Astrocyte (in vitro differentiated cells and primary cell): Measurements from ENCODE around the gene PRKAR2B. TPM values are rescaled to one million over a fixed set of nuclear protein-coding genes. Genes with fewer than 3 reads are reported as not detected.

Experiments
- DNase-seq: peaks from one replicate; pipeline ENCODE4 v3.0.0-alpha.2; 2010; ENCODE audit warnings: low read depth
- FAIRE-seq: peaks from 2 replicates; lab custom pipeline; 2011; peaks lifted over from hg19 to GRCh38; lab: Jason Lieb, UNC
- H2AFZ ChIP-seq: 2 replicates; pipeline ENCODE4 v1.6.0; 2012; ENCODE audit warnings: low read depth, low read length, inconsistent platforms
- H3K27ac ChIP-seq: 2 replicates; pipeline ENCODE4 v1.5.1; 2011; ENCODE audit warnings: low read depth, low read length, inconsistent platforms
- H3K27me3 ChIP-seq: 2 replicates; pipeline ENCODE4 v1.6.0; 2011; ENCODE audit warnings: low read length, inconsistent platforms; ENCODE audit not compliant: insufficient read depth
- H3K36me3 ChIP-seq: 2 replicates; pipeline ENCODE4 v1.5.1; 2011; ENCODE audit warnings: low read length, inconsistent platforms; ENCODE audit not compliant: insufficient read depth
- H3K4me1 ChIP-seq: 2 replicates; pipeline ENCODE4 v1.5.1; 2011; ENCODE audit warnings: low read length, inconsistent platforms; ENCODE audit not compliant: insufficient read depth
- H3K4me2 ChIP-seq: 2 replicates; pipeline ENCODE4 v1.6.0; 2012; ENCODE audit warnings: low read length, inconsistent platforms
- H3K4me3 ChIP-seq: 2 replicates; pipeline ENCODE4 v1.5.1; 2011; ENCODE audit warnings: low read depth, mild to moderate bottlenecking, low read length, inconsistent platforms; ENCODE audit not compliant: insufficient read depth
- H3K79me2 ChIP-seq: 2 replicates; pipeline ENCODE4 v1.6.0; 2012; ENCODE audit warnings: mild to moderate bottlenecking, low read length, inconsistent platforms; ENCODE audit not compliant: insufficient read depth
- H3K9ac ChIP-seq: 2 replicates; pipeline ENCODE4 v1.6.0; 2012; ENCODE audit warnings: mild to moderate bottlenecking, low read length, inconsistent platforms
- H3K9me3 ChIP-seq: 2 replicates; pipeline ENCODE4 v1.5.1; 2012; ENCODE audit warnings: low read depth, mild to moderate bottlenecking, low read length, inconsistent platforms; ENCODE audit not compliant: insufficient read depth
- H4K20me1 ChIP-seq: 2 replicates; pipeline ENCODE4 v1.6.0; 2012; ENCODE audit warnings: low read length, inconsistent platforms; ENCODE audit not compliant: insufficient read depth
- H3K27ac Mint-ChIP-seq: one replicate; pipeline ENCODE4 v1.8.0; 2021; ENCODE audit warnings: mild to moderate bottlenecking, mixed read lengths; ENCODE audit not compliant: unreplicated experiment
- H3K27me3 Mint-ChIP-seq: one replicate; pipeline ENCODE4 v1.8.0; 2021; ENCODE audit warnings: low read depth, mixed read lengths; ENCODE audit not compliant: unreplicated experiment
- H3K36me3 Mint-ChIP-seq: one replicate; pipeline ENCODE4 v1.8.0; 2021; ENCODE audit warnings: low read depth, mixed read lengths; ENCODE audit not compliant: unreplicated experiment
- H3K4me1 Mint-ChIP-seq: one replicate; pipeline ENCODE4 v1.8.0; 2021; ENCODE audit warnings: low read depth, mixed read lengths; ENCODE audit not compliant: unreplicated experiment
- H3K4me3 Mint-ChIP-seq: one replicate; pipeline ENCODE4 v1.8.0; 2021; ENCODE audit warnings: mild to moderate bottlenecking, moderate library complexity, mixed read lengths; ENCODE audit not compliant: unreplicated experiment
- H3K9me3 Mint-ChIP-seq: one replicate; pipeline ENCODE4 v1.8.0; 2021; ENCODE audit warnings: mild to moderate bottlenecking, mixed read lengths; ENCODE audit not compliant: unreplicated experiment
- CTCF ChIP-seq: IDR thresholded peaks from 2 replicates; pipeline ENCODE4 v1.5.1; 2011; ENCODE audit warnings: low read depth, mild to moderate bottlenecking, inconsistent platforms, low read length, moderate library complexity; ENCODE audit not compliant: insufficient read depth
- EZH2 ChIP-seq: IDR thresholded peaks from 2 replicates; pipeline ENCODE4 v1.6.1; 2012; ENCODE audit warnings: mild to moderate bottlenecking, low read length, inconsistent platforms; ENCODE audit not compliant: insufficient read depth
- total RNA-seq: library from RNA; stranded (reverse); gene quantifications from 2 replicates; pipeline ENCODE4 v1.2.1, GENCODE V29; 2021

Gene PRKAR2B
- total RNA-seq, 1 donor from 2014 or later = 7.6 TPM

GRCh38 chr7:107014387-107015023 is 30.0 kb upstream of the PRKAR2B start:
- Histone ChIP-seq H3K4me3 (no peak overlapping the region), H3K4me1 (no peaks in the 10 kb centered on the region), H2AFZ (no peak overlapping the region), H3K27me3 (no peaks in the 10 kb centered on the region), H3K4me2 (no peak overlapping the region), H3K27ac (no peak overlapping the region), H3K9me3 (no peaks in the 10 kb centered on the region), H3K36me3 (no peaks in the 10 kb centered on the region), H4K20me1 (no peaks in the 10 kb centered on the region), H3K9ac (no peak overlapping the region), H3K79me2 (no peaks in the 10 kb centered on the region)
- H3K36me3 Mint-ChIP-seq = no peaks in the 10 kb centered on the region
- H3K4me1 Mint-ChIP-seq = no peaks in the 10 kb centered on the region
- H3K9me3 Mint-ChIP-seq = no peaks in the 10 kb centered on the region
- TF ChIP-seq EZH2 (no peak), CTCF (no peak)
- H3K27me3 Mint-ChIP-seq = no peaks in the 10 kb centered on the region
- no peak overlapping the region for H3K4me3 Mint-ChIP-seq
- no peak overlapping the region for H3K27ac Mint-ChIP-seq
- DNase-seq = peak; percentile 39
- FAIRE-seq = no peak

- no peaks in the 10 kb centered on the region for H3K27me3 Mint-ChIP-seq
- no peak overlapping the region for H3K27ac Mint-ChIP-seq
- TF ChIP-seq EZH2 (no peak), CTCF (no peak)
- H3K79me2 ChIP-seq = no peaks in the 10 kb centered on the region
- H2AFZ ChIP-seq = no peak overlapping the region
- H3K36me3 Mint-ChIP-seq = no peaks in the 10 kb centered on the region
- FAIRE-seq = no peak
- DNase-seq = no peak
- H4K20me1 ChIP-seq = no peaks in the 10 kb centered on the region
- no peak overlapping the region for H3K27ac ChIP-seq
- H3K9ac ChIP-seq = no peak overlapping the region
- no peaks in the 10 kb centered on the region for H3K9me3 ChIP-seq
- H3K4me3 ChIP-seq = no peak overlapping the region
- H3K4me2 ChIP-seq = no peak overlapping the region
- H3K9me3 Mint-ChIP-seq = no peaks in the 10 kb centered on the region
- H3K4me1 Mint-ChIP-seq = no peaks in the 10 kb centered on the region
- H3K27me3 ChIP-seq = no peaks in the 10 kb centered on the region
- H3K36me3 ChIP-seq = no peaks in the 10 kb centered on the region
- no peaks in the 10 kb centered on the region for H3K4me1 ChIP-seq
- no peak overlapping the region for H3K4me3 Mint-ChIP-seq
Measured at GRCh38 chr7:107016312-107016711, 28.2 kb upstream of the PRKAR2B start.

- Histone ChIP-seq H3K9ac (no peak overlapping the region), H3K36me3 (no peaks in the 10 kb centered on the region), H3K79me2 (no peaks in the 10 kb centered on the region), H3K4me3 (no peak overlapping the region), H2AFZ (no peak overlapping the region), H3K4me2 (no peak overlapping the region), H3K9me3 (no peaks in the 10 kb centered on the region), H3K27ac (no peak overlapping the region), H3K27me3 (no peaks in the 10 kb centered on the region), H4K20me1 (no peaks in the 10 kb centered on the region), H3K4me1 (no peaks in the 10 kb centered on the region)
- FAIRE-seq (no peak), DNase-seq (no peak)
- H3K9me3 Mint-ChIP-seq = no peaks in the 10 kb centered on the region
- H3K27ac Mint-ChIP-seq = no peak overlapping the region
- TF ChIP-seq EZH2 (no peak), CTCF (no peak)
- no peak overlapping the region for H3K4me3 Mint-ChIP-seq
- H3K27me3 Mint-ChIP-seq = no peaks in the 10 kb centered on the region
- no peaks in the 10 kb centered on the region for H3K36me3 Mint-ChIP-seq
- no peaks in the 10 kb centered on the region for H3K4me1 Mint-ChIP-seq
Measured at GRCh38 chr7:107017965-107018719, 26.4 kb upstream of the PRKAR2B start.
